ENCODE measurements around the gene HTR6. TPM values are rescaled to one million over a fixed set of nuclear protein-coding genes. Genes with fewer than 3 reads are reported as not detected.

Gene HTR6
- total RNA-seq, 1 experiment from 2014 or later, result 0.57 TPM

DNA sequence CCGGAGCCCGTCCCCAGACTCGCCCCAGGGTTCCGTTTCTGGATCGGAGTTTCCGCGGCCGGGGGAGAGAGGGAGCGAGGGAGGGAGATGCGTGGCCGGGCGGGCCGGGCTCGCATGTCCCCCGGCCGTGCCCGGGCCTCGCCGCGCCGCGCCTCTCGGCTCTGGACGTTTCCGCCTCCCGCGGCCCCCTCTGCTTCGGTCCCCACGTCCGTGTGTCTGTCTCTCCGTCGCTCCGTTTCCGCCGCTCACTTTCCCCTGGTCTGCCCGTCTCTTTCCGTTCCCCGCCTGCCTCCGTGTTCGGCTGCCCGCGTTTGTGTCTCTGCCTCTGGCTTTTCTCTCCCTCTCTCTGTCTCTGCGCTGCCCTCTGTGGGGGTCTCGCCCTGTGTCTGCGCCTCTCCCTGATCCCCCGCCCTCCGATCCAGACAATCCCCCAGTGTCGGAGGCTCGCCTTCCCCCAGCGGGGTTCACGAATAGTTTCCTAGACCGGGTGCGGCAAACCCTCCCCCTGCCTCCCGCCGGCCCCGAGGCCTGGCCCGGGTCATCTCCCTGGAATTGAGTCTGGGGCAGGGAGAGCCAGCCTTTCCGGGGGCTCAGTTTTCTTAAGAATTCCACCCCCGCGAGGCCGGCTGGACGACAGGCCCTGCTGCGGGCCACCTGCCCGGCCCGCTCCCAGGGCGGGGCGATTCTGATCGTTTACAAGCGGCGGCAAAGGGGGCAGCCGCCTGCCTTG is 19.8 kb upstream of the HTR6 start:
- Histone ChIP-seq H3K36me3 (ENCODE audit: control insufficient read depth in 1 of 2, insufficient read depth in 2 of 2, low read length in 2 of 2) (no peaks in the 10 kb centered on the region), H2AFZ (ENCODE audit: low read depth, low read length, poor library complexity, severe bottlenecking) (no peak overlapping the region), H3K9me3 (ENCODE audit: control insufficient read depth in 1 of 2, insufficient read depth in 1 of 2, low read depth in 1 of 2, low read length in 2 of 2) (no peaks in the 10 kb centered on the region), H3K79me2 (ENCODE audit: insufficient read depth, low read length) (peaks cover 51% of the 10 kb centered on the region), H4K20me1 (ENCODE audit: insufficient read depth) (no peaks in the 10 kb centered on the region), H3K4me3 (replicated peaks in 1 of 2; ENCODE audit: low read depth in 1 of 2, low read length in 2 of 2) (peak overlapping the region; percentile 68 to 92), H3K4me2 (ENCODE audit: low read length) (peak overlapping the region; percentile 99), H3K27me3 (ENCODE audit: insufficient read depth, low read length) (no peaks in the 10 kb centered on the region), H3K9me2 (ENCODE audit: insufficient read depth) (no peaks in the 10 kb centered on the region), H3K27ac (ENCODE audit: low read depth, low read length) (peak overlapping the region; percentile 82), H3K9ac (ENCODE audit: low read length) (peak overlapping the region; percentile 93), H3K4me1 (ENCODE audit: control insufficient read depth in 1 of 2, insufficient read depth in 2 of 2, low read length in 2 of 2) (peaks cover 46 to 69% of the 10 kb centered on the region in 2 experiments)
- intact Hi-C loops (cut with micrococcal nuclease), result loop anchor here (5.0 kb wide), 3 partner anchors 48 to 393 kb away; partner anchors contain the start of genes CAPZB, EMC1 and MRTO4
- ChIA-PET RAD21 (ENCODE audit: low non-redundant PET in 1 of 2, low total read pairs in 2 of 2, uncharacterized antibody in 2 of 2, unreplicated experiment in 2 of 2) (no interaction called here), CTCF (interaction anchor here (0.7 to 2.6 kb wide), 2 partner anchors 9 kb away, joined by 3 to 17 read pairs; no protein-coding TSS in a partner anchor), POLR2A (no interaction called here)
- no TSS peak for BruUV-seq (replicated peaks)
- no peak for DNase-seq (ENCODE audit: low read depth, low spot score)
- peak; percentile 3 for ATAC-seq
- TF ChIP-seq SP1 (IDR thresholded peaks at IDR 0.05; ENCODE audit: low read depth) (no peak), ELF1 (IDR thresholded peaks at IDR 0.05; ENCODE audit: borderline replicate concordance, low read depth) (no peak), SIN3A (IDR thresholded peaks at IDR 0.05; ENCODE audit: low read depth) (no peak), EZH2phosphoT487 (IDR thresholded peaks at IDR 0.05; ENCODE audit: borderline replicate concordance) (no peak), ZFX (IDR thresholded peaks at IDR 0.05) (0 out of 2 replicates have a peak, but pooled peaks have one; percentile 41)
- TF ChIP-seq, protein P1, sequence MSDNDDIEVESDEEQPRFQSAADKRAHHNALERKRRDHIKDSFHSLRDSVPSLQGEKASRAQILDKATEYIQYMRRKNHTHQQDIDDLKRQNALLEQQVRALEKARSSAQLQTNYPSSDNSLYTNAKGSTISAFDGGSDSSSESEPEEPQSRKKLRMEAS (IDR thresholded peaks at IDR 0.05), result no peak

DNA sequence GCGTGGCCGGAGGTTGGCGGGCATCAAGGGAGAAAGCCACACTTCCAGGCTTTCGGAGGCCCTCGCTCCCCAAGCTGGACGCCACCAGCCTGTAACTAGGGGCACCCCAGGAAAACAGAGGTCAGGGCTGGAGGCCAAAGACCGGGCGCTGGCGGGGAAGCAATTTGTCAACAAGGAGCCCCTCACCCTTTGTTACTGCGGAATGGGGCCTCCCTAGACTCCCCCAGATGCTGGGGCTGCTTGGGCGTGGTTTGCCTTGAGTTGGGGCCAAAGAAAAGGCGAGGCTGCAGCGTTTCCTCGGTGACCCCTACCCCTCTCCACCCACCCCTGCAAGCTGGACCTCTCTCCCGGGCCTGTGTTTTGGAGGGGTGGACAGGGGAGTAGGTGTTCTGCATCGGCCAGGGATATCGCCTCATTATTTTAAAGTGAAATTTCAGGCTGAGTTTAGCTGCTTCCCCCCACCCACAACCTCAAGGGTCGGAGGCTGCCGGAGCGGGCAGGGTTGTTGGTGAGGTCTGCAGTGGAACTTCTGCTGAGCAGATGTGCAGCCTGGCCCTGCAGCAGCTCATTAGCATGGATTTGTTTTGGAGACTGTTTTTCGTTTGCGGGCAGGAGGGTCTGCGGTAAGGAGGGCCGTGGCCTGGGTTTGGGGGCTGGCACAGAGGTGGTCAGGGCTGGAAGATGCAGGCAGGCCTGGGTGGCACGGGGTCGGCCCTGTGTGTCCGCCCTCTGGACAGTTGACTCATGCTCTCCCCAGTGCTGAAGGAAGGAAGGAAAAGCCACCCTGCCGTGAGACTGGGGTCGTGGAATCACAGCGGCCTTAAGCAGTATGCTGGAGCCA is 19.0 kb upstream of the HTR6 start:
- DNase-seq (ENCODE audit: low read depth, low spot score), result no peak
- CTCF ChIA-PET, result interaction anchor here (0.7 kb wide), 1 partner anchor 8 kb away, joined by 3 read pairs; no protein-coding TSS in a partner anchor
- Histone ChIP-seq H3K79me2 (ENCODE audit: insufficient read depth, low read length) (peaks cover 59% of the 10 kb centered on the region), H2AFZ (ENCODE audit: low read depth, low read length, poor library complexity, severe bottlenecking) (no peak overlapping the region), H3K4me3 (replicated peaks in 1 of 2; ENCODE audit: low read depth in 1 of 2, low read length in 2 of 2) (peak overlapping the region; percentile 68 to 92), H4K20me1 (ENCODE audit: insufficient read depth) (no peaks in the 10 kb centered on the region), H3K9me2 (ENCODE audit: insufficient read depth) (no peaks in the 10 kb centered on the region), H3K9me3 (ENCODE audit: control insufficient read depth in 1 of 2, insufficient read depth in 1 of 2, low read depth in 1 of 2, low read length in 2 of 2) (no peaks in the 10 kb centered on the region), H3K4me1 (ENCODE audit: control insufficient read depth in 1 of 2, insufficient read depth in 2 of 2, low read length in 2 of 2) (peaks cover 38 to 62% of the 10 kb centered on the region in 2 experiments), H3K36me3 (ENCODE audit: control insufficient read depth in 1 of 2, insufficient read depth in 2 of 2, low read length in 2 of 2) (no peaks in the 10 kb centered on the region), H3K27me3 (ENCODE audit: insufficient read depth, low read length) (no peaks in the 10 kb centered on the region), H3K9ac (ENCODE audit: low read length) (peak overlapping the region; percentile 93), H3K27ac (ENCODE audit: low read depth, low read length) (peak overlapping the region; percentile 82), H3K4me2 (ENCODE audit: low read length) (peak overlapping the region; percentile 99)
- RAD21 ChIA-PET (ENCODE audit: low non-redundant PET in 1 of 2, low total read pairs in 2 of 2, uncharacterized antibody in 2 of 2, unreplicated experiment in 2 of 2), result interaction anchor here in 1 of 2 experiments (0.5 kb wide), 1 partner anchor 62 kb away, joined by 3 read pairs; no protein-coding TSS in a partner anchor
- no peak for ATAC-seq
- TSS peak; percentile 46 for BruUV-seq (replicated peaks)
- POLR2A ChIA-PET, result no interaction called here
- intact Hi-C loops (cut with micrococcal nuclease), result loop anchor here (5.0 kb wide), 1 partner anchor 393 kb away; the partner anchor contains the start of genes EMC1 and MRTO4
- no peak for TF ChIP-seq YY1 (IDR thresholded peaks at IDR 0.05; ENCODE audit: extremely low read depth, insufficient replicate concordance, low read depth, low read length)
- TF ChIP-seq, protein P2, sequence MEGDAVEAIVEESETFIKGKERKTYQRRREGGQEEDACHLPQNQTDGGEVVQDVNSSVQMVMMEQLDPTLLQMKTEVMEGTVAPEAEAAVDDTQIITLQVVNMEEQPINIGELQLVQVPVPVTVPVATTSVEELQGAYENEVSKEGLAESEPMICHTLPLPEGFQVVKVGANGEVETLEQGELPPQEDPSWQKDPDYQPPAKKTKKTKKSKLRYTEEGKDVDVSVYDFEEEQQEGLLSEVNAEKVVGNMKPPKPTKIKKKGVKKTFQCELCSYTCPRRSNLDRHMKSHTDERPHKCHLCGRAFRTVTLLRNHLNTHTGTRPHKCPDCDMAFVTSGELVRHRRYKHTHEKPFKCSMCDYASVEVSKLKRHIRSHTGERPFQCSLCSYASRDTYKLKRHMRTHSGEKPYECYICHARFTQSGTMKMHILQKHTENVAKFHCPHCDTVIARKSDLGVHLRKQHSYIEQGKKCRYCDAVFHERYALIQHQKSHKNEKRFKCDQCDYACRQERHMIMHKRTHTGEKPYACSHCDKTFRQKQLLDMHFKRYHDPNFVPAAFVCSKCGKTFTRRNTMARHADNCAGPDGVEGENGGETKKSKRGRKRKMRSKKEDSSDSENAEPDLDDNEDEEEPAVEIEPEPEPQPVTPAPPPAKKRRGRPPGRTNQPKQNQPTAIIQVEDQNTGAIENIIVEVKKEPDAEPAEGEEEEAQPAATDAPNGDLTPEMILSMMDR (IDR thresholded peaks at IDR 0.05 in 2 of 3, conservative IDR thresholded peaks at IDR 0.05 in 1 of 3; ENCODE audit: borderline replicate concordance in 1 of 3, insufficient read depth in 1 of 3, low read depth in 2 of 3, low read length in 2 of 3), result no peak
- no peak for TF ChIP-seq CEBPB (IDR thresholded peaks at IDR 0.05; ENCODE audit: low read depth)
- TF ChIP-seq, protein P3, sequence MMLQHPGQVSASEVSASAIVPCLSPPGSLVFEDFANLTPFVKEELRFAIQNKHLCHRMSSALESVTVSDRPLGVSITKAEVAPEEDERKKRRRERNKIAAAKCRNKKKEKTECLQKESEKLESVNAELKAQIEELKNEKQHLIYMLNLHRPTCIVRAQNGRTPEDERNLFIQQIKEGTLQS (IDR thresholded peaks at IDR 0.05), result no peak
- no peak for TF ChIP-seq JUND (IDR thresholded peaks at IDR 0.05)
- no peak for TF ChIP-seq POLR2AphosphoS5 (IDR thresholded peaks at IDR 0.05; ENCODE audit: low read depth, low read length)
- no peak for TF ChIP-seq SP1 (IDR thresholded peaks at IDR 0.05; ENCODE audit: low read depth)
